Stimulated activated CD8-positive, alpha-beta memory T cell treated with anti-CD3 and anti-CD28 coated beads, Interleukin-15, amount 100 ng/mL, for 1 hour (primary cell): ENCODE results near the gene EXT2.

Source experiments
- DNase-seq: peaks from one replicate; pipeline ENCODE4 v3.0.0-alpha.2; 2020; ENCODE audit warnings: low read depth

EXT2 gene

GRCh38 chr11:44243086-44243485 lies 147.6 kb downstream of the EXT2 start:
- DNase-seq, result no peak

GRCh38 chr11:44243595-44244343 lies 148.3 kb downstream of the EXT2 start:
- no peak for DNase-seq

GRCh38 chr11:44244639-44245310 lies 149.3 kb downstream of the EXT2 start:
- DNase-seq, result no peak

- DNase-seq, result no peak
These were observed 151.2 kb downstream of the EXT2 start for GRCh38 chr11:44246726-44247125.

- DNase-seq, result no peak
These were observed 152.0 kb downstream of the EXT2 start for GRCh38 chr11:44247508-44247907.

GRCh38 chr11:44248109-44248508 lies 152.6 kb downstream of the EXT2 start:
- no peak for DNase-seq

- no peak for DNase-seq
These were observed 154.9 kb downstream of the EXT2 start for GRCh38 chr11:44250421-44250820.

- no peak for DNase-seq
These were observed 157.6 kb downstream of the EXT2 start for GRCh38 chr11:44252999-44253602.

- DNase-seq, result no peak
These were observed 160.1 kb downstream of the EXT2 start for GRCh38 chr11:44255406-44256071.

GRCh38 chr11:44256673-44257291 lies 161.3 kb downstream of the EXT2 start:
- DNase-seq, result no peak

- no peak for DNase-seq
These were observed 162.1 kb downstream of the EXT2 start for GRCh38 chr11:44257338-44258189.

- no peak for DNase-seq
These were observed 162.7 kb downstream of the EXT2 start for GRCh38 chr11:44258190-44258489.

- DNase-seq, result no peak
These were observed 163.5 kb downstream of the EXT2 start for GRCh38 chr11:44258839-44259420.

GRCh38 chr11:44260081-44260480 lies 164.6 kb downstream of the EXT2 start:
- no peak for DNase-seq

- DNase-seq, result no peak
These were observed 166.5 kb downstream of the EXT2 start for GRCh38 chr11:44261800-44262591.

- DNase-seq, result no peak
These were observed 168.4 kb downstream of the EXT2 start for GRCh38 chr11:44263738-44264437.

- no peak for DNase-seq
These were observed 168.9 kb downstream of the EXT2 start for GRCh38 chr11:44264438-44264749.

- no peak for DNase-seq
These were observed 169.3 kb downstream of the EXT2 start for GRCh38 chr11:44264761-44265160.

- no peak for DNase-seq
These were observed 170.7 kb downstream of the EXT2 start for GRCh38 chr11:44266056-44266780.
